B cell (primary cell): Measurements from ENCODE around the gene IRGM. TPM values are rescaled to one million over a fixed set of nuclear protein-coding genes. Genes with fewer than 3 reads are reported as not detected.
A peak's percentile ranks its signal among the peaks of the same experiment; 100 is the strongest.

Source experiments
- ATAC-seq: fragments of 200-7000 bp; cut with Tn5 transposase; one replicate; pipeline ENCODE4 v1.10.0; 2021; ENCODE audit warnings: low read depth, mild to moderate bottlenecking, moderate number of reproducible peaks, moderate library complexity
- CTCF ChIA-PET: fragments of 350-600 bp; sonication (Branson Sonifier 250); formaldehyde crosslinking; loops from one replicate; lab custom pipeline; 2021; ENCODE audit warnings: antibody characterized with exemption, inconsistent platforms; lab: Charles Lee
- POLR2A ChIA-PET: fragments of 350-600 bp; sonication (Branson Sonifier 250); formaldehyde crosslinking; loops from one replicate; lab custom pipeline; 2021; ENCODE audit warnings: antibody characterized with exemption; lab: Charles Lee
- DNase-seq: peaks from one replicate; pipeline ENCODE4 v3.0.0; 2013
- H2AFZ ChIP-seq: 2 replicates; pipeline ENCODE4 v1.6.1; 2012; ENCODE audit warnings: mild to moderate bottlenecking, low read depth, low read length; ENCODE audit not compliant: insufficient read depth, poor library complexity, severe bottlenecking
- H3K27ac ChIP-seq, 2 donors: 1 replicate in 1 of 2; 2 replicates in 1 of 2; pipeline ENCODE4 v1.5.1; 2012 to 2013; ENCODE audit warnings: low read length in 2 of 2, mild to moderate bottlenecking in 2 of 2, moderate library complexity in 1 of 2
- H3K27me3 ChIP-seq, 4 experiments: fragments of 200-600 bp in 1 of 4; sonication (generic) in 1 of 4; replicated peaks in 1 of 4; 1 replicate in 2 of 4; 2 replicates in 2 of 4; pipeline versions ENCODE4 v1.6.1 to v1.7.0; 2013 to 2016; ENCODE audit warnings: low read length in 3 of 4, mild to moderate bottlenecking in 2 of 4, mixed read lengths in 1 of 4, moderate library complexity in 1 of 4; ENCODE audit not compliant: insufficient read depth in 4 of 4, control insufficient read depth in 3 of 4; ENCODE audit errors: control extremely low read depth in 1 of 4
- H3K36me3 ChIP-seq, 2 experiments: replicated peaks in 1 of 2; 1 replicate in 1 of 2; 2 replicates in 1 of 2; pipeline versions ENCODE4 v1.6.1 to v1.7.1; 2013; ENCODE audit warnings: low read length in 1 of 2; ENCODE audit not compliant: insufficient read depth in 2 of 2, control insufficient read depth in 1 of 2; ENCODE audit errors: control extremely low read depth in 1 of 2, extremely low read depth in 1 of 2
- H3K4me1 ChIP-seq, 2 donors: fragments of 200-600 bp in 1 of 2; sonication (generic) in 1 of 2; 1 replicate in 1 of 2; 2 replicates in 1 of 2; pipeline versions ENCODE4 v1.5.1 to v1.6.1; 2013 to 2017; ENCODE audit warnings: low read length in 2 of 2; ENCODE audit not compliant: control insufficient read depth in 2 of 2, insufficient read depth in 2 of 2
- H3K4me2 ChIP-seq: replicated peaks from 2 replicates; pipeline ENCODE3; 2012; ENCODE audit warnings: mild to moderate bottlenecking, low read depth, low read length; ENCODE audit not compliant: poor library complexity, severe bottlenecking
- H3K4me3 ChIP-seq, 5 experiments: fragments of 200-600 bp in 1 of 5; sonication (generic) in 1 of 5; 1 replicate in 3 of 5; 2 replicates in 2 of 5; pipeline versions ENCODE4 v1.5.1 to v1.7.0; 2011 to 2016; ENCODE audit warnings: low read length in 4 of 5, mild to moderate bottlenecking in 4 of 5, low read depth in 2 of 5, control low read depth in 1 of 5, moderate library complexity in 1 of 5; ENCODE audit not compliant: insufficient read depth in 1 of 5; ENCODE audit errors: control extremely low read depth in 1 of 5, extremely low read depth in 1 of 5
- H3K79me2 ChIP-seq: fragments of 200-600 bp; sonication (generic); one replicate; pipeline ENCODE4 v1.6.0; 2016; ENCODE audit warnings: low read length; ENCODE audit not compliant: control insufficient read depth, insufficient read depth
- H3K9ac ChIP-seq: fragments of 200-600 bp; sonication (generic); 2 replicates; pipeline ENCODE4 v1.6.1; 2017; ENCODE audit warnings: mild to moderate bottlenecking, low read length, moderate library complexity
- H3K9me3 ChIP-seq, 3 donors: one replicate each; pipeline versions ENCODE4 v1.6.1 to v1.7.1; 2013; ENCODE audit warnings: low read length in 2 of 3; ENCODE audit not compliant: control insufficient read depth in 2 of 3, insufficient read depth in 1 of 3; ENCODE audit errors: control extremely low read depth in 1 of 3
- H4K20me1 ChIP-seq: 2 replicates; pipeline ENCODE4 v1.6.0; 2012; ENCODE audit warnings: mild to moderate bottlenecking, low read length; ENCODE audit not compliant: insufficient read depth, control insufficient read depth, poor library complexity, severe bottlenecking
- H3K27ac Mint-ChIP-seq: one replicate; pipeline ENCODE4 v1.8.0; 2021; ENCODE audit warnings: mixed read lengths
- H3K27me3 Mint-ChIP-seq: one replicate; pipeline ENCODE4 v1.8.0; 2021; ENCODE audit warnings: mixed read lengths
- H3K4me1 Mint-ChIP-seq: one replicate; pipeline ENCODE4 v1.8.0; 2021; ENCODE audit warnings: mixed read lengths
- H3K4me3 Mint-ChIP-seq: one replicate; pipeline ENCODE4 v1.8.0; 2021; ENCODE audit warnings: mixed read lengths
- H3K9me3 Mint-ChIP-seq: one replicate; pipeline ENCODE4 v1.8.0; 2022; ENCODE audit warnings: mixed read lengths; ENCODE audit not compliant: insufficient read depth
- CTCF ChIP-seq: fragments of 200-600 bp; IDR thresholded peaks from one replicate; pipeline ENCODE4 v1.8.0; 2022; ENCODE audit warnings: antibody characterized with exemption, mild to moderate bottlenecking
- EZH2 ChIP-seq: IDR thresholded peaks from 2 replicates; pipeline ENCODE4 v1.6.1; 2012; ENCODE audit warnings: borderline replicate concordance, low read depth, mild to moderate bottlenecking, moderate library complexity, low read length; ENCODE audit not compliant: insufficient read depth, poor library complexity, severe bottlenecking
- WGBS: methylation state at CpG from one replicate; pipeline ENCODE4 v1.1.5; 2013; ENCODE audit warnings: missing lambda C conversion rate; ENCODE audit not compliant: insufficient coverage; 5-methylcytosine and 5-hydroxymethylcytosine counted together
- intact Hi-C: fragments of 100-400 bp; cut with micrococcal nuclease; formaldehyde crosslinking; loops from one replicate; pipeline ENCODE4 v1.10.0; 2022
- polyA plus RNA-seq: library from polyadenylated mRNA; depleted of rRNA; stranded (reverse); fragments of >200 nt; gene quantifications from 2 replicates; pipeline ENCODE4 v1.2.3, GENCODE V29; 2012
- total RNA-seq, 2 donors: library from RNA; stranded (reverse); fragments of 120-200 nt in 1 of 2; gene quantifications; 1 replicate in 1 of 2; 2 replicates in 1 of 2; pipeline versions ENCODE4 v1.2.3 to v1.2.4, GENCODE V29; 2013 to 2022

IRGM gene
- total and polyA plus RNA-seq, 2 donors (not counting 1 experiment from before 2014, with no cell fraction given), result 1.3 to 2.5 TPM

GRCh38 chr5:150879358-150879757, 33.0 kb downstream of the IRGM start:
- Mint-ChIP-seq H3K27ac (no peak overlapping the region), H3K27me3 (peaks cover 3% of the 10 kb centered on the region), H3K4me3 (no peak overlapping the region), H3K9me3 (peaks cover 14% of the 10 kb centered on the region), H3K4me1 (no peaks in the 10 kb centered on the region)
- Histone ChIP-seq H3K27me3 (no peaks in the 10 kb centered on the region), H3K9ac (no peak overlapping the region), H4K20me1 (no peaks in the 10 kb centered on the region), H3K4me3 (no peak overlapping the region), H3K9me3 (peaks cover 0 to 17% (median 4%) of the 10 kb centered on the region in 3 donors), H3K79me2 (no peaks in the 10 kb centered on the region), H3K36me3 (no peaks in the 10 kb centered on the region), H3K27ac (no peak overlapping the region), H3K4me1 (no peaks in the 10 kb centered on the region), H2AFZ (no peak overlapping the region), H3K4me2 (no peak overlapping the region)
- no peak for ATAC-seq
- TF ChIP-seq EZH2 (no peak), CTCF (no peak)
- DNase-seq, result no peak
- POLR2A ChIA-PET, result no interaction called here
- CTCF ChIA-PET, result no interaction called here
- intact Hi-C loops, result no loop called here

DNA sequence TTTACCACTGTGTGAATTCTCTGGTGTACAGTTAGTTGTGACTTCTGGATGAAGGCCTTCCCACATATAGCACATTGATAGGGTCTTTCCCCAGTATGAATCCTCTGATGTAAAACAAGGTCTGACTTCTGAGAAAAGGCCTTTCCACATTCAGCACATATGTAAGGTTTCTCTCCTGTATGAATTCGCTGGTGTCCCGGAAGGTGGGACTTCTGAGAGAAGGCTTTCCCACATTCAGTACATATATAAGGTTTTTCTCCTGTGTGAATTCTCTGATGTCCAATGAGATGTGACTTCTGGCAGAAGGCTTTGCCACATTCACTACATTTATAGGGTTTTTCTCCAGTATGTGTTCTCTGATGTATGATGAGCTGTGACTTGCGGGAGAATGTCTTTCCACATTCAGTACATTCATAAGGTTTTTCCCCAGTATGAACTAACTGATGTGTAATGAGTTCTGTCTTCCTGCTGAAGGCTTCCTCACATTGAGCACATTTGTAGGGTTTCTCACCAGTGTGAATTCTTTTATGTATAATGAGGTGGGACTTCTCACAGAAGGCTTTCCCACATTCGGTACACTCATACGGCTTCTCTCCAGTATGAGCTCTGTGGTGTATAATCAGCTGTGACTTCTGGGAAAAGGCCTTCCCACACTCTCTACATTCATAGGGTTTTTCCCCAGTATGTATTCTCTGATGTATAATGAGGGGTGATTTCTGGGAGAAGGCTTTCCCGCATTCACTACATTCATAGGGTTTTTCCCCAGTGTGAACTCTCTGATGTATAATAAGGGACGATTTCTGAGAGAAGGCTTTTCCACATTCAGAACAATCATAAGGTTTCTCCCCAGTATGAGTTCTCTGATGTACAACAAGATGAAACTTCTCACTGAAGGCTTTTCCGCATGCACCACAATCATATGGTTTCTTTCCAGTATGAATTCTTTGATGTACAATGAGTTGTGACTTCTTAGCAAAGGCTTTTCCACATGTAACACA, 49.4 kb downstream of the IRGM start:
- no peaks in the 10 kb centered on the region for H3K79me2 ChIP-seq
- H3K9me3 ChIP-seq, result peaks cover 14 to 80% (median 25%) of the 10 kb centered on the region in 3 donors
- no peak overlapping the region for H3K9ac ChIP-seq
- H3K4me3 ChIP-seq, result no peak overlapping the region
- H2AFZ ChIP-seq, result no peak overlapping the region
- H3K27me3 Mint-ChIP-seq, result no peaks in the 10 kb centered on the region
- no peaks in the 10 kb centered on the region for H3K4me1 ChIP-seq
- no peaks in the 10 kb centered on the region for H3K27me3 ChIP-seq
- TF ChIP-seq CTCF, result no peak
- no peak for TF ChIP-seq EZH2
- H3K9me3 Mint-ChIP-seq, result peaks cover 36% of the 10 kb centered on the region
- H3K27ac ChIP-seq, result no peak overlapping the region
- POLR2A ChIA-PET, result no interaction called here
- no peaks in the 10 kb centered on the region for H4K20me1 ChIP-seq
- no peak overlapping the region for H3K27ac Mint-ChIP-seq
- intact Hi-C loops, result no loop called here
- no peak overlapping the region for H3K4me3 Mint-ChIP-seq
- CTCF ChIA-PET, result no interaction called here
- peaks cover 0 to 3% of the 10 kb centered on the region in 2 experiments for H3K36me3 ChIP-seq
- H3K4me1 Mint-ChIP-seq, result no peaks in the 10 kb centered on the region
- DNase-seq (peak; percentile 7), ATAC-seq (no peak)
- no CpG with 5 or more reads among the region's 8 CpGs for WGBS
- no peak overlapping the region for H3K4me2 ChIP-seq
